Ovary (tissue), 3 donors: ENCODE results near the gene TBCEL.

ENCODE experiments used
- EP300 ChIP-seq: sonication (generic); formaldehyde crosslinking; IDR thresholded peaks from one replicate; pipeline ENCODE4 v1.6.1; 2017; ENCODE audit warnings: antibody characterized with exemption
- POLR2A ChIP-seq: fragments of 450-650 bp; IDR thresholded peaks from one replicate; pipeline ENCODE4 v1.6.1; 2017; ENCODE audit warnings: antibody characterized with exemption, mild to moderate bottlenecking, moderate library complexity
- TF ChIP-seq, protein P1 (sequence below), 3 donors: fragments of 450-650 bp in 2 of 3; fragments of 200-600 bp in 1 of 3; IDR thresholded peaks; one replicate each; pipeline versions ENCODE4 v1.5.1 to v1.8.0; 2016 to 2022; ENCODE audit warnings: antibody characterized with exemption in 3 of 3, mild to moderate bottlenecking in 1 of 3
- donor health status: DM: no; HTN: no; CAD: no.

DNA sequence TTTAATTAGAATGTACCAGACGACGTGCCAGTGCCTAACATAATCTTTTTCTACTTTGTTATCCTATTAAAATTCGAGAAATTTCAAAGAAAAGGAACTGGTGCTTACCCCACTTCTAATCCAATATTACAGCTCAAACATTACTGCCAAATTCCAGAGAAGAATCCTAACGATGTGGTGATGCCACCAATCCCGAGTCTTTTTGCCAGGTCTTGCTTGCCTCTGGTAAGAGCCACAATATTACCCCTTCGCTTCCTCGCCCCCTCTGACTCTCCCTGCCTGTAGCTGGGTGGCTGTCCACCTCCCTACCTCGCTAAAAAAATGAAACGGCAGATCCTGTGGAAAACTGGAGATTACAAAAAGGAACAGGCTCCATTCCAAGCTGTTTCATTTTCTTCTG, 49.4 kb upstream of the TBCEL start:
- TF ChIP-seq POLR2A (no peak), EP300 (no peak)
- TF ChIP-seq, protein P1, sequence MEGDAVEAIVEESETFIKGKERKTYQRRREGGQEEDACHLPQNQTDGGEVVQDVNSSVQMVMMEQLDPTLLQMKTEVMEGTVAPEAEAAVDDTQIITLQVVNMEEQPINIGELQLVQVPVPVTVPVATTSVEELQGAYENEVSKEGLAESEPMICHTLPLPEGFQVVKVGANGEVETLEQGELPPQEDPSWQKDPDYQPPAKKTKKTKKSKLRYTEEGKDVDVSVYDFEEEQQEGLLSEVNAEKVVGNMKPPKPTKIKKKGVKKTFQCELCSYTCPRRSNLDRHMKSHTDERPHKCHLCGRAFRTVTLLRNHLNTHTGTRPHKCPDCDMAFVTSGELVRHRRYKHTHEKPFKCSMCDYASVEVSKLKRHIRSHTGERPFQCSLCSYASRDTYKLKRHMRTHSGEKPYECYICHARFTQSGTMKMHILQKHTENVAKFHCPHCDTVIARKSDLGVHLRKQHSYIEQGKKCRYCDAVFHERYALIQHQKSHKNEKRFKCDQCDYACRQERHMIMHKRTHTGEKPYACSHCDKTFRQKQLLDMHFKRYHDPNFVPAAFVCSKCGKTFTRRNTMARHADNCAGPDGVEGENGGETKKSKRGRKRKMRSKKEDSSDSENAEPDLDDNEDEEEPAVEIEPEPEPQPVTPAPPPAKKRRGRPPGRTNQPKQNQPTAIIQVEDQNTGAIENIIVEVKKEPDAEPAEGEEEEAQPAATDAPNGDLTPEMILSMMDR (IDR thresholded peaks at IDR 0.05): no peak
